AG08396 (cell line): ENCODE data around the gene OR6X1.

Experiments used
- DNase-seq: peaks from one replicate; pipeline ENCODE4 v3.0.0; 2012; ENCODE audit warnings: low spot score, mixed read lengths

Gene OR6X1

GRCh38 chr11:123754101-123754568 is at the start of gene OR6X1:
Gene OR6X1 (minus strand): TSS chr11:123754518. CDS start chr11:123754518, 0 bp downstream.
- DNase-seq, result no peak

GRCh38 chr11:123801765-123802164 is 47.4 kb upstream of the OR6X1 start:
- no peak for DNase-seq

GRCh38 chr11:123800036-123800435 is 45.7 kb upstream of the OR6X1 start:
- no peak for DNase-seq

- no peak for DNase-seq
Measured at GRCh38 chr11:123799438-123799837, 45.1 kb upstream of the OR6X1 start.

- no peak for DNase-seq
Measured at GRCh38 chr11:123798513-123799252, 44.4 kb upstream of the OR6X1 start.

- no peak for DNase-seq
Measured at GRCh38 chr11:123798079-123798478, 43.8 kb upstream of the OR6X1 start.

- DNase-seq, result no peak
Measured at GRCh38 chr11:123797541-123797940, 43.2 kb upstream of the OR6X1 start.

GRCh38 chr11:123797114-123797513 is 42.8 kb upstream of the OR6X1 start:
- DNase-seq, result no peak

GRCh38 chr11:123796226-123796625 is 41.9 kb upstream of the OR6X1 start:
- no peak for DNase-seq

GRCh38 chr11:123783536-123783935 is 29.2 kb upstream of the OR6X1 start:
- DNase-seq, result no peak

GRCh38 chr11:123778511-123778910 is 24.2 kb upstream of the OR6X1 start:
- DNase-seq, result no peak

- DNase-seq, result no peak
Measured at GRCh38 chr11:123775715-123776549, 21.6 kb upstream of the OR6X1 start.

- no peak for DNase-seq
Measured at GRCh38 chr11:123775289-123775688, 21.0 kb upstream of the OR6X1 start.

- DNase-seq, result no peak
Measured at GRCh38 chr11:123773959-123774358, 19.6 kb upstream of the OR6X1 start.

- DNase-seq, result no peak
Measured at GRCh38 chr11:123773026-123773425, 18.7 kb upstream of the OR6X1 start.

- no peak for DNase-seq
Measured at GRCh38 chr11:123771664-123772063, 17.3 kb upstream of the OR6X1 start.

GRCh38 chr11:123770712-123771111 is 16.4 kb upstream of the OR6X1 start:
- no peak for DNase-seq

GRCh38 chr11:123765601-123766000 is 11.3 kb upstream of the OR6X1 start:
- DNase-seq, result no peak

- DNase-seq, result no peak
Measured at GRCh38 chr11:123762422-123762821, 8.1 kb upstream of the OR6X1 start.

GRCh38 chr11:123760894-123761293 is 6.6 kb upstream of the OR6X1 start:
- DNase-seq, result no peak

GRCh38 chr11:123757976-123758375 is 3.7 kb upstream of the OR6X1 start:
- no peak for DNase-seq

- DNase-seq, result no peak
Measured at GRCh38 chr11:123755813-123756212, 1.5 kb upstream of the OR6X1 start.

GRCh38 chr11:123755344-123755743 is 1.0 kb upstream of the OR6X1 start:
- no peak for DNase-seq
